ENCODE results near the gene ASTL.
A peak's percentile ranks its signal among the peaks of the same experiment; 100 is the strongest.

ASTL gene

DNA sequence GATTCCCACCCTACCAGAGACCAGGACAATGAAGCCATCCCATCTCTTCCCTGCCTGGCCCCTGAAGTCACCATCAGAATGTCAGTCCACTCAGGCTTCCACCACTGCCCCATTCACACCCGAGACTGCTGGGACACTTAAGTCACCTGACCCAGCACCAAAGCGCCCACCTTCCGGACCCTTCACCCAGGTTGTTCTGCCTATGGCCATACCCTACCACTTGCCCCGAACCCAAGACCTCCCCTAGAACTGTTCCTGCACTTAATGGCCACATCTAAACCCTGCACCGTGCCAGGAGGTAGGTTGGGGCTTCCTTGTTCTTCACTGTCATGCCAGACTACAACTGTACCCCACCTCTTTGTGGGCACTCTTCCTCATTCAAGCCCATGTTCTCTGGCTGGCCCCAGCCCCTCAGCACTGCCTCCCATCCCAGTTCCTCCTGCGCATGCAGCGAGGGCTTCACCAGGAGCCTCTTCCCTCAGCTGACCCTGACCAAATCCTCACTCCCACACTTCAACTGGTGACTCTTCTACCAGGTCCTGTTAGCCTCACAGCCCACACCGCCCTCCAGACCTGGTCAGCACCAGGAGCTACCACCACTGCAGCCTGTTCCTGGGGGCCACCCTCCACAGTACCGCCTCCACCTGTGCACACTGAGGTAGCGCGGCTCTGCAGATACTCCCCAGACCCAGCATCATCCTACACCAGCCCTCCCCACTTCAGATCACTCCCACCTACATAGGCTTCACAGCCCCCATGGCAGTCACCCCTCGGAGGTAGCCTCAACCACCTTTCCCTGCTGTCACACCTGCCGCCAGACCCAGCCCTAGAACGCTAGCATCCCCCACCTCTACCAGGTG lies 13.7 kb downstream of the ASTL start:
- DNase-seq: no peak

DNA sequence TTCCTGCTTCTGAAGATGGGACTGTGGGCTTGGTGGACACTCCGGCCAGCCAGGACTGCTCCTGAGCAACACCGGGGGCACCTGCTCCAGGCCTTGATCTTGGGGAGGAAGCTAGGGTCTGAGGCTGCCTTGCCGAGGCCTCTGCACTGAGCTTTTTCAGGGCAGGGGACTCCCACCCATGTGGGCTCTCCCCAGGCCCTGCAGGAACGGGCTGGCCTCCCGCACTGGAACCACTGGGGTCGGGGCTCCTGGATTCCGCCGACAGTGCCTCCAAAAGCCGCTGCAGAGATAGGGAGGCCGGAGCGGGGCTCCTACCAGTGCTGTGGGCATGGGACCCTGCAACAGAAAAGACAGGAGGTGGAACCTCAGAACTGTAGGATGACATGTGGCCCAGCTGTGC lies 14.4 kb downstream of the ASTL start:
- no peak for DNase-seq

GRCh38 chr2:96123290-96123689 lies 15.0 kb downstream of the ASTL start:
- no peak for DNase-seq

GRCh38 chr2:96122391-96122790 lies 15.9 kb downstream of the ASTL start:
- DNase-seq: no peak

- DNase-seq: no peak
These were observed 16.9 kb downstream of the ASTL start for GRCh38 chr2:96121414-96121813.

GRCh38 chr2:96120991-96121390 lies 17.3 kb downstream of the ASTL start:
- no peak for DNase-seq

- no peak for DNase-seq
These were observed 18.1 kb downstream of the ASTL start for GRCh38 chr2:96120091-96120720.

GRCh38 chr2:96119389-96119751 lies 18.9 kb downstream of the ASTL start:
- no peak for DNase-seq

DNA sequence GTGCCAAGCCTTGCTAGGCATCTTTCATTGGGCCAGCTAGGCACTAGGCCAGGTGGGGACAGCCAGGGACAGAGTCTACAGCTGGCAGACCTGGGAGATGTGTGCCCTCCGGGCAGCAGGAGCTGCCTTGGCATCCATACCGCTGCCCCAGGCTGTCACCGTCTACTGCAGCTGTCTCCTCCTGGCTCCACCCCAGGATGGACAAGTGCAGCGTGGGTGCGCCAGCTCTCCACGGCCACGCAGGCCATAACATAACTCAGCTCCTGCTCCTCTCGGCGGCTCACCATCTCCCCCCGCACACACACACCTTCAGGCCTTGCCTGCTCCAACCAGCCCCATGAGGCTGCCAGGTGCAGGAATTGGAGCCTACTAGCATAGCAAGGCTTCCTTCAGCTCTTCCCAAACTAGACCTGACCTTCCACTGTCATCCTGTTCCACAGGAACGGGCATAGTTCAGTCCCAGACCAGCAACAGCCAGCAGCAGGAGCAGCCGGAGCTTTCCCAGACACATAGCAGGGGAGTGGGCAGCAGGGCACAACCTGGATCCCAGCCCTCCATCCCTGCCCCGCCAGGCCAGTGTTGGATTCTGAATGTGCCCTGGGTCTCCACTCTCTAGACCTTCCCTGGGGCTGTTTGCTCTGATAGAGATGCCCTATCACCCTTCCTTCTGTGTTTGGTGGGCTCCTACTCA lies 19.5 kb downstream of the ASTL start:
- no peak for DNase-seq

DNA sequence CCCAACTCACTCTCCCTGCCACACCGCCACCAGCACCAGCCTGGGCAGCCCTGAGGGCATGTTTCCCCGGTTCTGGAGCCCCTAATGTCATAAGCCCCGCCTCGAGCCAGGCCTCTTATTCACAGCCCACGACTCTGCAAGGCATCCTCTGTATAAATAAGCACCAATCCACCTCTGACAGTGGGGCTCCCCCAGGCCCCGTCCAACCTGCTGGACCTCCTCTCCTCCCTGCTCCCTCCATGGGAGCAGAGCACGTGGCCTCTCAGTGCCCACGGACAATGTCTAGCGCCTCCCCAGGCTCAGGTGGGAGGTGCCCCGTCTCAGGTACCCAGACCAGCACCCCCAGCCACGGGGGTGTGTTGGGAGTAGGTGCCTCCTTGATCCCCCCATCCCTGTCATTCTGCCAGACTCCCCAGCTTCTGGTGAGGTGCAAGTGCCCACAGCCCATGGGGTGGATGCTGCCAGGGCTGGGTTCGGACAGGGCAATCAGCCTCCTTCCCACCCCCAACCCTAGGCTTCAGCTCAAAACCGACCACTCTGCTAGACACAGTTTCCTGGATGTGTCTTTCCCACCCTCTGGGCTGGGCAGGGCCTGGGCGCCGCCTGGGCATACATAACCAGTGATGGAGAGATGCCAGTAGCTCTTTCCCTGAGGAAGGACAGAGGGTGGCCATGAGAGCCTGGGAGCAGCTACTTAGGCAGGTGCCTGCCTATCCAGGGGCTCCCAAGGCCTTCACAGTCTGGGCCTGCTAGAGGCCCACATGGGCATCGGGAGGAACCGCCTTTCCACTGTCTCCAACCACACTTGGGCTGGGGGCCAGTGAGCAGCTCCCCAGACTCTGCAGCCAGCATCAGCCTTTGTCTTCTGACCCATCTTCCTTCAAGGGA lies 20.4 kb downstream of the ASTL start:
- DNase-seq: no peak

DNA sequence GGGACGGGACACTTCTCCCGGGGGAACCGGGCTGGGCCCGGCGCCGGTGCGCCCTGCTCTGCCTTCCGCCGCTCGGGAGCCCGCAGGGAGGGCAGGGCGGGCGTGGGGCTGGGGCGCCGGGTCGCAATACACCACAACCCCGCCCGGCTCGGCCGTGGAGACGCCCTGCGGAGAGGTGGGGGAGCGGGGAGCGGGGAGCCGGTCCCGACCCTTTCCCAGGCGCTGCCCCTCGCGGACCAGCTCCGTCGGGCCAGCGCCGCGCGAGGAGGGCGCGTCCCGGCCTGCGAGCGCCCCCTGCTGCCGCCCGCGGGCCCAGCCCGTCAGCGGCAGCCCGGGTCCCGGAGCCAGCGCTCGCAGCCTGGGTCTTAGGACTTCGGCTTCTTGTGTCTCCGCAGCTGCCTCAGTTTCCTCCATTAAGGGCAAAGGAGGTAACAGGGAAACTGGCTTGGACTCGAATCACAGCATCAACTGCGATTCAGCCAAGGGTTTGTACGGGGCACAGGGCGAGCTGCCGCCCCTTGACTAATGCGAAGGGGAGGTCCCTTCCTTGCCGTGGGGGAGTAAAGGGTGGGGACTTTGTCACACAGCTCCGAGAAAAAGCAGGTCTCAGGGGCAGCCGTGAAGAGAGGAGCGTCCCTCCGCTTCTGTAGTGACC lies 21.3 kb downstream of the ASTL start:
- peak; percentile 34 for DNase-seq

DNA sequence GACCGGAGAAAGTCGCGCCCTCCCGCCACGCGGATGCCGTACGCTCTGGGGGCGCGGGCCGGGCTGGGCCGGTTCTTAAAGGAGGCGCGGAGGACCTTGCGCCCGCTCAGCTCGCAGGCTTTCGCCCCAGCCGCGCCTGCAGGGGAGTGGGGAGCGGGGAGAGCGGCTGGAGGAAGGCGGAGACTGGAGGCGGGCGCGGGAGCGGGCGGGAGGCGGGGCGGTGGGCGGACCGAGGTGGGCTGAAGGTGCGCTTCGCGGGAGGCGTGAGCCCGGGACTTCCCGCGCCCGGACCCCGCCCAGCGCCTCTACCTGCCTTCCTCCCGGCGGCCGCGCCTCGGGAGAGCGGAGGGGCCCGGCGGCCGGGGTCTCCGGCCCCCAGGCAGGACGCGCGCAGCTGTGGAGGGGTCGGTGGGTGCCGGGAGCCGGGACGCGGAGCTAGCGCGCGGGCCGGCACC lies 21.9 kb downstream of the ASTL start, which contains the start of gene ADRA2B:
Gene ADRA2B (minus strand): TSS at position 148 of the 455 bp plus-strand sequence. CDS start 422 bp downstream, outside the sequence.
- peak; percentile 28 for DNase-seq

- no peak for DNase-seq
These were observed 22.5 kb downstream of the ASTL start for GRCh38 chr2:96115631-96116423.

DNA sequence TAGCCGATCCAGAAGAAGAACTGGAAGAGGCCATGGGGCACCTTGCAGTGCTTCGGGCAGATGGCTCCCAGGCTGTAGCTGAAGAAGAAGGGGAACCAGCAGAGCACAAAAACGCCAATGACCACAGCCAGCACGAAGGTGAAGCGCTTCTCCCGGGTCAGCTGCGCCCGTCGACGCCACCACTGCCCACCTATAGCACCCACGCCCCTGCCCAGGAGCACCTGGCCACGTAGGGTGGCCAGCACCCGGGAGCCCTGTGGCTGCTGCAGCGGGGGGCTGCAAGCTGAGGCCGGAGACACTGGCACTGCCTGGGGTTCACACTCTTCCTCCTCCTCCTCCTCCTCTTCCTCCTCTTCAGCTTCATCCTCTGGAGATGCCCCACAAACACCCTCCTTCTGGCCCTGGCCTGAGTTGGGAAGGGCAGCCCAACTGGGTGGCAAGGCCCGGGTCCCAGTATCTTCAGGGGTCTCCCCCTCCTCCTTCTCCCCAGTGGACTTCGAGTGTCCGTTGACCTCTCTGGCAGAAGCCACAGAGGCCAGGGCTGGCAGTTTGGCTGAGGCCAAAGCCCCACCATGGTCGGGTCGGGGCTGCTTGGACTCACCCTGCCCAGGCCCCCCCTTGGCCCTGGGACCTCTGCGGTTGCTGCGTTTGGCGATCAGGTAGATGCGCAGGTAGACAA lies 23.3 kb downstream of the ASTL start:
- DNase-seq: no peak

DNA sequence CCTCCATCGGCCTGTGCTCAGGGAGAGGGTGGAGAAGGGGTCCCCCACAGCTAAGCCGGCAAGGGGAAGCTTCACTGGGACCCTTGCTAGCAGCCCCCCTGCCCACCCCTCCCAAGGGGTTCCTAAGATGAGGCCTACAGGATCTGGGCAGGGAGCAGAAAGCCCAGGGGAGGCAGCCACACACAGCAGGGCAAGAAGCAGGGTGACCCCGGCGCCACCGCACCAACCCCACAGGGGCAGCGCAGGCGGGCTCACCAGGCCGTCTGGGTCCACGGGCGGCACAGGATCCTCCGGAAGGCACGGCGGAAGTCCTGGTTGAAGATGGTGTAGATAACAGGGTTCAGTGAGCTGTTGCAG lies 23.8 kb downstream of the ASTL start:
- DNase-seq: no peak

DNA sequence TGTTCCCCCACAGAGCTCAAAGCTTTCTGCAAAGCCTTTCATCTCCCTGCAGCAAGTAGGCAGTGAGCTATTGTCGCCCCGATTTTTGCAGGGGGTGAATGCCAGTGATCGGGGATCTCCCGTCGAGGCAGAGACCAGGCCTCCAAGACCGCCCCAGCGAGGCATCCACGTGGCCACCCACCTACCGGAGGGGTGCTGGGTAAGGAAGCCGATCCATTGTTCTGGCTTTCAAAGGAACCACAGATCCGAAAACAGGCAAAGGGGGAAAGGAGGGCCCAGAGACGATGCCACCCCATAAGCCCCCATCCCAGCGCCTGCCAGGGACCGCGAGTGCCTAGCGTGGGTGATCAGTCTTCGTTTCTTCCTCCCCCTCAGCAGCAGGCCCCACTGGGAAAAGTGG lies 24.4 kb downstream of the ASTL start:
- DNase-seq: no peak

DNA sequence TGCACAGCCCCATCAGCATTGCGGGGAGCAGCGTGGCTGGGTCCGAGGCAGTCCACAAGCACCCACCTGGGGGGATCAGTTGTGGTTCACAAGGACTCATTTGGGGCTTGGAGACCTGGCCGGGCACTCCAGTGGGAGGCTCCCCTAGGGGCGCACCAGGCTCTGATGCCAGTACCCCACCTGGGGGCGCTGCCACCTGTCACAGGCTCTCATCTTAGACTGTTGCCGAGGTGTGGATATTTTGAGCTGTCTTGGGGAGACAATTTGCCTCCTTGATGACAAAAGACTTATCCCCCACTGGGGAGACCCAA lies 25.0 kb downstream of the ASTL start:
- DNase-seq: no peak

DNA sequence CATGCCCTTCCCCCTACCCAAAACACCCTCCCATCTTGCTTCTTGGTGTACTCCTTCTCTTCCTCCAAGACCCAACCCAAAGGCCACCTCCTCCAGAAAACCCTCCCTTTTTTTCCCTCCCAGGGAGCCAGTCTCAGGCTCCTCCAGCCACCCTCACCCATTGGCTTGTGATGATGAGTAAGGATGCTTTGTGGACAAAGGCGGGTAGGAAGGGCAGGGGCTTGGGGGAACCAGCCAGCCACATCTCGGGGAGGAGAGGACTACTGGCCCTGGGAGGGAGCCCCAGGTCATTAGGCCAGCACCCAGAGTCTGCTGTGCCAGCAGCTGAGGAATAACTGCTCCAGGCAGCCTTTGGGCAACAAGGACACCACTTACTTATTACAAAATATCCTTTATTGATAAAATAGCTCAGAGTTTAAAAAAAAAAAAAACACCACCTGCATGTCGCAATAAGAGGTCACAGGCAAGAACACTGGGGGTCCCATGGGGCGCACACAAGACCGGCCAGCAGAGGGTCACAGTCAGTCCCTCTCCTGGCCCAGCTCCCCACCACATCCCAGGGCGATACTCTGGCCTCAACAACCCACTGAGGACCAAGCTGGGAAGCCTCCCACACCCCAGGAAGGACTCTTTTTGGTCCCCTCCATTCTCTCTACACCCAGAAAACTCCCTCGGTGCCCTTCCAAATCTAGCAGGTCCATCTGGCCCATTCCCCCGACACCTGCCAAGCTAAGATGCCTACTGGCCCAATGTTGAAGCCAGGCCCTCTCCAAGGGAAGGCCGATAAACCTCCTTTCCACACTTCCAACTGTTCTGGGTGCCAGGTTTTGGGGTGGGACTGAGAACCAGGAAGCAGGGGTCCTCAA lies 25.6 kb downstream of the ASTL start:
- no peak for DNase-seq

- no peak for DNase-seq
These were observed 26.3 kb downstream of the ASTL start for GRCh38 chr2:96111823-96112500.

All from NCI-H526 treated with DMSO at 0.1 percent for 48 hours (cell line).